H1 (cell line): Measurements from ENCODE around the gene NOXO1. TPM values are rescaled to one million over a fixed set of nuclear protein-coding genes. Genes with fewer than 3 reads are reported as not detected.
A peak's percentile ranks its signal among the peaks of the same experiment; 100 is the strongest.

Experiments
- CTCF ChIA-PET: fragments of 300-600 bp; sonication (Branson Sonifier 250); formaldehyde crosslinking; loops from one replicate; lab custom pipeline; 2021; ENCODE audit not compliant: partially characterized antibody; lab: Charles Lee
- POLR2A ChIA-PET: fragments of 300-600 bp; sonication (Branson Sonifier 250); formaldehyde crosslinking; loops from one replicate; lab custom pipeline; 2021; ENCODE audit warnings: inconsistent platforms; ENCODE audit not compliant: partially characterized antibody; lab: Charles Lee
- DNase-seq, 2 experiments: peaks; one replicate each; pipeline versions ENCODE4 v3.0.0 to v3.0.0-alpha.2; 2010 to 2022; ENCODE audit warnings: low spot score in 2 of 2, low read depth in 1 of 2, mixed read lengths in 1 of 2
- FAIRE-seq: peaks from 2 replicates; lab custom pipeline; 2011; peaks lifted over from hg19 to GRCh38; lab: Jason Lieb, UNC
- H2AFZ ChIP-seq: 2 replicates; pipeline ENCODE4 v1.8.1; 2012; ENCODE audit warnings: low read length, inconsistent platforms
- H2AK5ac ChIP-seq: 2 replicates; pipeline ENCODE4 v1.6.1; 2013; ENCODE audit warnings: low read depth, low read length
- H2BK120ac ChIP-seq: replicated peaks from 2 replicates; pipeline ENCODE3; 2013; ENCODE audit warnings: low read depth, low read length, inconsistent platforms
- H2BK12ac ChIP-seq: 2 replicates; pipeline ENCODE4 v1.6.1; 2013; ENCODE audit warnings: low read depth, low read length
- H2BK15ac ChIP-seq: 2 replicates; pipeline ENCODE4 v1.6.1; 2013; ENCODE audit warnings: low read length
- H2BK20ac ChIP-seq: 2 replicates; pipeline ENCODE4 v1.6.1; 2013; ENCODE audit warnings: low read length
- H2BK5ac ChIP-seq: 2 replicates; pipeline ENCODE4 v1.6.1; 2013; ENCODE audit warnings: low read depth, low read length
- H3K14ac ChIP-seq: 2 replicates; pipeline ENCODE4 v1.6.1; 2013; ENCODE audit warnings: inconsistent platforms; ENCODE audit not compliant: insufficient read length
- H3K18ac ChIP-seq: 2 replicates; pipeline ENCODE4 v1.6.1; 2013; ENCODE audit warnings: low read length; ENCODE audit errors: extremely low read depth
- H3K23ac ChIP-seq: 2 replicates; pipeline ENCODE4 v1.6.1; 2013; ENCODE audit warnings: inconsistent platforms; ENCODE audit not compliant: insufficient read length
- H3K23me2 ChIP-seq: 2 replicates; pipeline ENCODE4 v1.6.1; 2013; ENCODE audit warnings: low read depth, low read length
- H3K27ac ChIP-seq: 2 replicates; pipeline ENCODE4 v1.6.1; 2011; ENCODE audit warnings: low read depth, low read length, inconsistent platforms
- H3K27me3 ChIP-seq, 4 experiments: replicated peaks in 1 of 4; 1 replicate in 1 of 4; 2 replicates in 3 of 4; pipeline versions ENCODE4 v1.6.1 to v1.8.1; 2011 to 2013; ENCODE audit warnings: low read length in 3 of 4, mild to moderate bottlenecking in 3 of 4, inconsistent platforms in 2 of 4, mixed read lengths in 2 of 4, moderate library complexity in 1 of 4; ENCODE audit not compliant: control insufficient read depth in 3 of 4, insufficient read depth in 3 of 4; ENCODE audit errors: extremely low read depth in 1 of 4
- H3K36me3 ChIP-seq, 4 experiments: 2 replicates each; pipeline versions ENCODE4 v1.6.1 to v1.8.1; 2011 to 2013; ENCODE audit warnings: mild to moderate bottlenecking in 4 of 4, low read length in 3 of 4, moderate library complexity in 2 of 4, control low read depth in 1 of 4, inconsistent platforms in 1 of 4; ENCODE audit not compliant: insufficient read depth in 4 of 4, control insufficient read depth in 2 of 4
- H3K4ac ChIP-seq: replicated peaks from 2 replicates; pipeline ENCODE3; 2013; ENCODE audit warnings: low read length, low read depth, mixed read lengths, inconsistent platforms; ENCODE audit not compliant: insufficient read length
- H3K4me1 ChIP-seq, 4 experiments: replicated peaks in 1 of 4; 1 replicate in 1 of 4; 2 replicates in 3 of 4; pipeline versions ENCODE4 v1.6.1 to v1.8.1; 2011 to 2013; ENCODE audit warnings: low read length in 3 of 4, inconsistent platforms in 2 of 4, mixed read lengths in 1 of 4; ENCODE audit not compliant: insufficient read depth in 4 of 4, control insufficient read depth in 3 of 4
- H3K4me2 ChIP-seq, 2 experiments: 2 replicates each; pipeline versions ENCODE4 v1.6.1 to v1.8.1; 2011 to 2013; ENCODE audit warnings: low read depth in 2 of 2, low read length in 2 of 2, control low read depth in 1 of 2, inconsistent platforms in 1 of 2, mild to moderate bottlenecking in 1 of 2; ENCODE audit not compliant: insufficient read depth in 1 of 2
- H3K4me3 ChIP-seq, 4 experiments: fragments of 200-600, 300-600 bp in 1 of 4; sonication (generic), shearing (Covaris generic), sonication (Bioruptor Twin) in 1 of 4; 2 replicates each; pipeline versions ENCODE4 v1.5.1 to v1.8.1; 2011 to 2016; ENCODE audit warnings: low read length in 4 of 4, low read depth in 3 of 4, control low read depth in 2 of 4, inconsistent platforms in 2 of 4, mild to moderate bottlenecking in 2 of 4, mixed read lengths in 1 of 4, moderate library complexity in 1 of 4; ENCODE audit not compliant: insufficient read depth in 2 of 4; ENCODE audit errors: extremely low read depth in 1 of 4
- H3K56ac ChIP-seq: replicated peaks from 2 replicates; pipeline ENCODE3; 2013; ENCODE audit warnings: low read depth, mild to moderate bottlenecking, mixed read lengths, low read length, inconsistent platforms; ENCODE audit not compliant: insufficient read length
- H3K79me1 ChIP-seq: 2 replicates; pipeline ENCODE4 v1.6.1; 2013; ENCODE audit warnings: low read depth, low read length, control low read depth
- H3K79me2 ChIP-seq, 2 experiments: 2 replicates each; pipeline versions ENCODE4 v1.6.1 to v1.8.1; 2012 to 2013; ENCODE audit warnings: low read length in 2 of 2, mild to moderate bottlenecking in 2 of 2, inconsistent platforms in 1 of 2; ENCODE audit not compliant: insufficient read depth in 2 of 2, control insufficient read depth in 1 of 2
- H3K9ac ChIP-seq, 4 experiments: replicated peaks in 1 of 4; 1 replicate in 1 of 4; 2 replicates in 3 of 4; pipeline versions ENCODE4 v1.6.1 to v1.8.1; 2011 to 2013; ENCODE audit warnings: low read depth in 3 of 4, low read length in 3 of 4, control low read depth in 2 of 4, mild to moderate bottlenecking in 2 of 4, moderate library complexity in 2 of 4, inconsistent platforms in 1 of 4; ENCODE audit errors: extremely low read depth in 1 of 4
- H3K9me3 ChIP-seq, 2 experiments: 2 replicates each; pipeline versions ENCODE4 v1.6.1 to v1.8.1; 2012 to 2013; ENCODE audit warnings: mild to moderate bottlenecking in 2 of 2, moderate library complexity in 2 of 2, control low read depth in 1 of 2, inconsistent platforms in 1 of 2, low read depth in 1 of 2, low read length in 1 of 2, mixed read lengths in 1 of 2; ENCODE audit not compliant: insufficient read depth in 2 of 2
- H4K20me1 ChIP-seq, 2 experiments: replicated peaks in 1 of 2; 2 replicates each; pipeline versions ENCODE3 to v1.8.1; 2011 to 2013; ENCODE audit warnings: inconsistent platforms in 2 of 2, low read length in 2 of 2, mild to moderate bottlenecking in 1 of 2; ENCODE audit not compliant: insufficient read depth in 2 of 2, control insufficient read depth in 1 of 2
- H4K5ac ChIP-seq: 2 replicates; pipeline ENCODE4 v1.6.1; 2013; ENCODE audit warnings: low read length, low read depth, mixed read lengths, inconsistent platforms; ENCODE audit not compliant: insufficient read length
- H4K8ac ChIP-seq: 2 replicates; pipeline ENCODE4 v1.8.0; 2013; ENCODE audit warnings: mild to moderate bottlenecking, moderate library complexity, low read length, inconsistent platforms; ENCODE audit not compliant: insufficient read depth; ENCODE audit errors: extremely low read depth
- H4K91ac ChIP-seq: replicated peaks from 2 replicates; pipeline ENCODE3; 2013; ENCODE audit warnings: low read length, mixed read lengths, inconsistent platforms; ENCODE audit not compliant: insufficient read length
- SP1 ChIP-seq: IDR thresholded peaks from 2 replicates; pipeline ENCODE4 v1.6.1; 2011; ENCODE audit warnings: low read depth, low read length
- WGBS, 2 experiments: shearing (Covaris generic) in 1 of 2; methylation state at CpG; one replicate each; pipeline versions ENCODE4 v1.1.6 to v1.1.7; 2013 to 2015; ENCODE audit warnings: low lambda C conversion rate in 2 of 2, mixed read lengths in 2 of 2, inconsistent platforms in 1 of 2, low coverage in 1 of 2, missing lambda C conversion rate in 1 of 2; ENCODE audit not compliant: insufficient replicate concordance in 2 of 2, insufficient coverage in 1 of 2, insufficient read length in 1 of 2; ENCODE audit errors: extremely low coverage in 1 of 2, missing lambda C conversion rate in 1 of 2; 5-methylcytosine and 5-hydroxymethylcytosine counted together
- polyA plus RNA-seq, 7 experiments: library from polyadenylated mRNA; depleted of rRNA in 3 of 7; stranded (reverse) in 5 of 7; unstranded in 2 of 7; fragments of >200 nt in 5 of 7; fragments of 200-250 nt in 2 of 7; gene quantifications; 1 replicate in 5 of 7; 2 replicates in 1 of 7; 4 replicates in 1 of 7; pipeline versions ENCODE4 v1.2.1 to v1.2.3, GENCODE V29; 2011 to 2013; ENCODE audit warnings: missing spikeins in 2 of 7, mixed read lengths in 2 of 7
- total RNA-seq: library from RNA; stranded (reverse); fragmentation: NEBNext Ultra II Directional; extraction: Animal tissue kit (Norgen Biotek cat#: 25700); gene quantifications from 2 replicates; pipeline ENCODE4 v1.2.1, GENCODE V29; 2021
- TF ChIP-seq, protein P1 (sequence below), 3 experiments: IDR thresholded peaks; 1 replicate in 2 of 3; 2 replicates in 1 of 3; pipeline versions ENCODE4 v1.5.1 to v1.6.1; 2011; ENCODE audit warnings: low read length in 3 of 3, mild to moderate bottlenecking in 3 of 3, inconsistent platforms in 2 of 3, low read depth in 1 of 3, moderate library complexity in 1 of 3; ENCODE audit not compliant: insufficient read depth in 1 of 3; ENCODE audit errors: control extremely low read depth in 1 of 3

The NOXO1 gene
- total and polyA plus RNA-seq, 2 of the 8 experiments (the other 6 are each of a cell fraction or from before 2014, with no cell fraction given), result 1.3 to 2.5 TPM

DNA sequence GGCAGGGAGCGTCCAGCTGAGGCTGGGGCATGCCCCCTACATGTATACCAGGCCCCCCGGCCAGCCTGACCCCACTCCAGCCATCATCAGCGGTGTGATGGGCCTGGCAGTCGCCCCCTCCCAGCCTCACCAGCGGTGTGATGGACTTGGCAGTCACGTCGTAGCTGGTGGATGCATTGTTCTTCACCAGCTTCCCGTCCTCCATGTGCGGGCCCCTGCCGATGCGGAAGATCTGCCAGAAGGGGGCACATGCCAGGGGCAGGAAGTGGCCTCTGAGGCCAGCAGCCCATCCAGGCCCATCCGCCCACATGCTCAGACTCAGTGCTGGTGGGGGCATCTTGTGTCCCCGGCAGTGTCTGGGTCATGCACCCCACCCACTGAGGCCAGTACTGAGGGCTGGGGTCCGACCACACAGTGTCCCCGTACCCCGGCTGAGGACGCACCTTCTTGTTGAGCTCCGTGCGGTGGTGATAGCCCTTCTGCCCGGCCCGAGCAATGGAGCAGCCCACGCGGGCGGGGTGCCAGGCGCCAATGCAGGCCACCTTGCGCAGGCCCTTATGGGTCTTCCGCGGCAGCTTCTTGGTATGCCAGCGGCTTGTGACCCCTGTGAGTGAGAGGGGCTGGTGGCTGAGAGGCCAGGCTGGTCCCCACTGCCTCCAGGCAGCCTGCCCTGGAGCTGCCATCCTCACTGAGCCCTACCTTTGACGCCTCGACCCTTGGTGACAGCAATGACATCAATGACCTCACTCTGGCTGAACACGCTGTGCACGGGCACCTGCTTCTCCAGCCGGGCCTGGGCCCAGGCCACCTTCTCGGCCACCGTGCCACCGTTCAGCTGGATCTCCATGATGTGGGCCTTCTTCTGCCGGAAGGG is 34.5 kb downstream of the NOXO1 start:
- no peak for TF ChIP-seq SP1
- TF ChIP-seq, protein P1, sequence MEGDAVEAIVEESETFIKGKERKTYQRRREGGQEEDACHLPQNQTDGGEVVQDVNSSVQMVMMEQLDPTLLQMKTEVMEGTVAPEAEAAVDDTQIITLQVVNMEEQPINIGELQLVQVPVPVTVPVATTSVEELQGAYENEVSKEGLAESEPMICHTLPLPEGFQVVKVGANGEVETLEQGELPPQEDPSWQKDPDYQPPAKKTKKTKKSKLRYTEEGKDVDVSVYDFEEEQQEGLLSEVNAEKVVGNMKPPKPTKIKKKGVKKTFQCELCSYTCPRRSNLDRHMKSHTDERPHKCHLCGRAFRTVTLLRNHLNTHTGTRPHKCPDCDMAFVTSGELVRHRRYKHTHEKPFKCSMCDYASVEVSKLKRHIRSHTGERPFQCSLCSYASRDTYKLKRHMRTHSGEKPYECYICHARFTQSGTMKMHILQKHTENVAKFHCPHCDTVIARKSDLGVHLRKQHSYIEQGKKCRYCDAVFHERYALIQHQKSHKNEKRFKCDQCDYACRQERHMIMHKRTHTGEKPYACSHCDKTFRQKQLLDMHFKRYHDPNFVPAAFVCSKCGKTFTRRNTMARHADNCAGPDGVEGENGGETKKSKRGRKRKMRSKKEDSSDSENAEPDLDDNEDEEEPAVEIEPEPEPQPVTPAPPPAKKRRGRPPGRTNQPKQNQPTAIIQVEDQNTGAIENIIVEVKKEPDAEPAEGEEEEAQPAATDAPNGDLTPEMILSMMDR (IDR thresholded peaks at IDR 0.05; ENCODE audit: control extremely low read depth in 1 of 3, insufficient read depth in 1 of 3, low read depth in 1 of 3, low read length in 3 of 3), result peak in 2 of 3 experiments; percentile 25 to 32; a peak in 2 of 4 replicates
- WGBS, 2 experiments, result 91% methylated on average over 35 of the region's 38 CpGs; no CpG with 5 or more reads in 1 of the 2 experiments
- Histone ChIP-seq H3K9me3 (no peaks in the 10 kb centered on the region), H4K5ac (no peak overlapping the region), H3K23me2 (peaks cover 6% of the 10 kb centered on the region; the same call in 1 of the 2 replicates), H2BK20ac (no peak overlapping the region), H2BK120ac (no peak overlapping the region), H3K4me3 (no peak overlapping the region), H3K9ac (no peak overlapping the region), H3K27ac (no peak overlapping the region), H3K27me3 (peaks cover 0 to 2% (median 0%) of the 10 kb centered on the region in 4 experiments; a peak in 1 of 7 replicates), H2AFZ (no peak overlapping the region), H3K56ac (no peak overlapping the region), H4K91ac (peak overlapping the region; percentile 54), H3K14ac (no peak overlapping the region), H3K79me1 (no peaks in the 10 kb centered on the region), H2BK12ac (no peak overlapping the region), H2AK5ac (no peak overlapping the region), H2BK15ac (no peak overlapping the region), H3K4ac (no peak overlapping the region), H3K18ac (no peak overlapping the region), H3K4me2 (no peak overlapping the region), H2BK5ac (no peak overlapping the region), H3K36me3 (no peaks in the 10 kb centered on the region), H3K79me2 (no peaks in the 10 kb centered on the region), H3K4me1 (peaks cover 0 to 10% (median 6%) of the 10 kb centered on the region in 4 experiments; a peak in 5 of 7 replicates), H3K23ac (no peak overlapping the region), H4K8ac (peak overlapping the region; percentile 62), H4K20me1 (peaks cover 0 to 4% of the 10 kb centered on the region in 2 experiments)
- POLR2A ChIA-PET, result interaction anchor here (0.8 to 11.7 kb wide), 4 partner anchors 13 to 35 kb away, joined by 3 to 336 read pairs (median 4); partner anchors contain the start of genes NDUFB10, NOXO1, RNF151 and RPL3L
- CTCF ChIA-PET, result interaction anchor here (0.7 to 2.9 kb wide), 13 partner anchors 12 to 221 kb away, joined by 3 to 14 read pairs (median 3); partner anchors contain the start of gene NDUFB10
- no peak for FAIRE-seq
- DNase-seq, result no peak
